Stimulated activated CD4-positive, alpha-beta T cell treated with anti-CD3 and anti-CD28 coated beads, Interleukin-4, amount 100 ng/mL, for 1 hour (primary cell): ENCODE measurements around the gene PTOV1.
"Not testable (repeated sequence)": the region's sequence is repeated elsewhere in the genome, so short reads cannot be mapped to it uniquely, and the experiment has no call there.

Experiments used
- DNase-seq: peaks from one replicate; pipeline ENCODE4 v3.0.0-alpha.2; 2020

PTOV1 gene

DNA sequence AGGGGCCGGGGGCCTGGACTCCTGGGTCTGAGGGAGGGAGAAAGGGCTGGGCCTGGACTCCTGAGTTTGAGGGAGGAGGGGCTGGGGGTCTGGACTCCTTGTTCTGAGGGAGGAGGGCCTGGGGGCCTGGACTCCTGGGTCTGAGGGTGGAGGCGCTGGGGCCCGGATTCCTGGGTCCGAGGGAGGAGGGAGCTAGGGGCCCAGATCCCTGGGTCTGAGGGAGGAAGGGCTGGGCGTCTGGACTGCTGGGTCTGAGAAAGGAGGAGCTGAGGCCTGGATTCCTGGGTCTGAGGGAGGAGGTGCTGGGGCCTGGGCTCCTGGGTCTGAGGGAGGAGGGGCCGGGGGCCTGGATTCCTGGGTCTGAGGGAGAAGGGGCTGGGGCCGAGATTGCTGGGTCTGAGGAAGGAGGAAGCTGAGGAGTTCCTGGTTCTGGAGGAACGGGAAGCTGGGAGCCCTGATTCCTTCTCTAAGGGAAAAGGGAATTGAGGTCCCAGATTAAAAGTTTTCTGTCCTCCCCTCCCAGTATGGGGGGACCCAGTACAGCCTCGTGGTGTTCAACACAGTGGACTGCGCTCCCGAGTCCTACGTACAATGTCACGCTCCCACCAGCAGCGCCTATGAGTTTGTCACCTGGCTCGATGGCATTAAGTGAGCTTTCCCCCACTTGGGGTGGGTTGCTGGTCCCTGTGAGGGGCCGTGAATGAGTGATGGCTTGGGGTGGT, 32.1 kb upstream of the PTOV1 start:
- DNase-seq, result no peak

DNA sequence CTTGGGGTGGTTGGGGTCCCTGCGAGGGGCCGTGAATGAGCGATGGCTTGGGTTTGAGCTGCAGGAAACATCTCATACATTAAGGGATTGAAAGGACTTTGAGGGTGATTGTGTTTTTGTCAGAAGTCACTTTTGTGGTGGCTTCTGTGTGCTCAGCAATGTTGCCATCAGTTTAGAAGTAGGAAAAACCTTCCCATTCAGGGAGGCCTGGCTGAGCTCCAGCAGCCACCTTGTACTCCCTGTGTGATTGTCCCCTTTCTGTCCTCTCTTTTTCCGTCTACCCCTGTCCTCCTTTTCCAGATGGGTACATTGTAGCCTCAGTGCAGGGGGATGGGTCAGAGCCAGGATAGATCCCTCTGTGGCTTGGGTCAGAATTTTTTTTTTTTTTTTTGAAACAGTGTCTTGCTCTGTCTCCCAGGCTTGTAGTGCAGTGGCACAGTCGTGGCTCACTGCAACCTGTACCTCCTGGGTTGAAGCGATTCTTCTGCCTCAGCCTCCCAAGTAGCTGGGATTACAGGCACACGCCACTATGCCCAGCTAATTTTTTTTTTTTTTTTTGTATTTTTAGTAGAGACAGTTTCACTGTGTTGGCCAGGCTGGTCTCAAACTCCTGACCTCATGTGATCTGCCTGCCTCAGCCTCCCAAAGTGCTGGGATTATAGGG, 31.4 kb upstream of the PTOV1 start:
- DNase-seq, result not testable (repeated sequence)

DNA sequence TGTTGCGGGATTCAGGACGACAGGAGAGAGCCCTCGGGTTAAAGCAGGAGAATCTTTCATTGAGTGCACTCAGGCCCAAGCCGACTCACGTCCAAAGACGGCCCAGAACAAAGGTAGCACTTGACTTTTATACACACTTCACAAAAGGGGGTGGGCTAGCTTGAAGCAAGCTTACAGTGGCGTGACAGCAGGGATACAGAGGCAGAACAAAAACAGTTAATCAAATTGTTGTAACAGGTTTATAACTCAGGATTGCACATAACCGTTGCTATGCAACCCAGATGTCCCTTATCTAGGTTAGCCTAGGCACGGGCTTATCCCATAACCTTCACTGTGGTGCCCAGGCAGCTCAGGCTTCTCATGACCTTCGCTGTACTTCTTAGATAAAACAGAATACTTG, 30.8 kb upstream of the PTOV1 start:
- no peak for DNase-seq

GRCh38 chr19:49823472-49823871, 27.5 kb upstream of the PTOV1 start:
- DNase-seq, result no peak

DNA sequence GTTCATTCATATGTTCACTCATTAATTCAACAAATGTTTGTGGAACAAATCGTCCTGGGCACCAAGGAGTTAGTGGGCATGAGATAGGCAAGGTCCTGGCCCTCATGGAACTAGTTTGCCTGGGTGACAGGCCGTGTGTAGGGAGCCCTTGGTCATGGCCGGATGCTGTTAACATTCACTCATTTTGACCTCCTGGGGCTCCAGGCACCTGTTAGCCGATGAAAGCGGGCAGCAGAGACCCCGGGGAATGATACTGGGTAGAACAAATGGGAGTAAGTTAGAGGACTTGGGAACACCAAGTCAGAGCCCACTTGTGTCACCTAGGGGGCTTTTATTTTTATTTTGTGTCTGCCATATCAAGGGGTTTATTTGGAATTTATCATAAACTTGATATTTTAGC, 26.3 kb upstream of the PTOV1 start:
- no peak for DNase-seq

- no peak for DNase-seq
Measured at GRCh38 chr19:49827034-49827433, 23.9 kb upstream of the PTOV1 start.

GRCh38 chr19:49829200-49829599, 21.8 kb upstream of the PTOV1 start:
- DNase-seq, result no peak

- DNase-seq, result no peak
Measured at GRCh38 chr19:49829721-49830120, 21.2 kb upstream of the PTOV1 start.

- DNase-seq, result no peak
Measured at GRCh38 chr19:49830766-49831165, 20.2 kb upstream of the PTOV1 start.

DNA sequence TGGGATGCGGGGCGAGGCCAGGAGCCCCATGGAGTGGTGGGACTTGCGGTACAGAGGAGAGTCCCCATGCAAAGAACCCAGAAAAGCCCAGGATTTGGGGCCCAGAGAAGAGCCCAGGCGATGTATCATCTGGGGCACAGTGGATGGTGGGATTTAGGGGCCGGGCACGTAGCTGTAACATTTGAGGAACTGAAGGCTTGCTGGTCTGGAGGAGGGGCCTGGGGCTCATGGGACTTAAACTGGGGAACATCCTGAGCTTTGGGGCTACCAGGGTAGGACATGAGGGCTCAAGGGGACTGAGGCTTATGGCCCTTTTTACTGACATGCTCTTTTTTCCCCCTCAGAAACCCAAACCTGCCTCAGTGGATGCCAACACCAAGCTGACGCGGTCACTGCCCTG, 19.4 kb upstream of the PTOV1 start:
- no peak for DNase-seq

DNA sequence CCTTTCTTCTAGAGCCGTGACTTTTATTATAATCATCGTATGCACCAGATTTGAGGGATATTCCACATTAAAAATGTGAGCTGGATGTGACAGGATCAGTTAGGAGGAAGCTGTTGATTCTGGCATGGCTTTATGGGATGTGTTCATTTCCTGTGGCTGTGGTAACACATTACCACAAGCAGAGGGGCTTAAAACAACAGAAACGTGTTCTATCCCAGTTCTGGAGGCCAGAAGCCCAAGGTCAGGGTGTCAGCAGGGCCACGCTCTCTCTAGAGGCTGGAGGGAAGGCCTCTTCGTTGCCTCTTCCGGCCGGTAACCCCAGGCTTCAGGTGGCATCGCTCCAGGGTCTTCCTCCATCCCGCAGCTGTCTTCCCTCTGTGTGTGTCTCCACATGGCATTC, 18.4 kb upstream of the PTOV1 start:
- no peak for DNase-seq

- DNase-seq, result no peak
Measured at GRCh38 chr19:49833599-49833998, 17.4 kb upstream of the PTOV1 start.

GRCh38 chr19:49835562-49835961, 15.4 kb upstream of the PTOV1 start:
- no peak for DNase-seq

DNA sequence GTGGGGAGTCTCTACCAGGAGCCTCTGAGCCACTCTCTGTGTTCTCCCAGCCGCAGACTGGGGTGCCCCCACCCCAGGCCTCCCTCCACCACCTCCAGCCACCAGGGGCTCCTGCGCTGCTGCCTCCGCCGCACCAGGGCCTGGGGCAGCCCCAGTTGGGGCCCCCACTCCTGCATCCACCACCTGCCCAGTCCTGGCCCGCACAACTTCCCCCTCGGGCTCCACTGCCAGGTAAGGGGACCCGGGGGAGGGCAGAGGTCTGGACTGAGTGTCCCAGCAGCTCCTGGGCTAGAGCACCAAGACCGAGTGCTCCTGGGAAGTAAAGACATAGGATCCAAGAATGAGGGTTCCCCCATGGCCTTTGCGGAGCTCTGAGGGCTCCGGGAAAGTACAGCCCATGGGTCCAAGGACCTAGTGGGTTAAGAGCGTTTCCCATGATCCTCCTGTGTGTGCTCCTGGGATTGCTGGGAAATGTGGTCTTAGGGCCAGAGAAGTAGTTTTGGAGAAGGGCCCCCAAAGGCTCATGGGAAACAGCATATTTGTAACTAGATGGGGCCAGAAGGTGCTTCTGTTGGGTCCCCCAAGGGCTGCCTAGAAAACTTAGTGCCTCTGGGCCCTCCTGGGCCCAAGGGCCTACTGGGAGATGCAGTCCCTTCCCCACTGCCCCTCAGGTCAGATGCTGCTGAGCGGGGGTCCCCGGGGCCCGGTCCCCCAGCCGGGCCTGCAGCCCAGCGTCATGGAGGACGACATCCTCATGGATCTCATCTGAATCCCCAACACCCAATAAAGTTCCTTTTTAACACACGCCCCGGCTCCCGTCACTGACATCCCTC, 14.6 kb upstream of the PTOV1 start:
- DNase-seq, result no peak

- DNase-seq, result no peak
Measured at GRCh38 chr19:49837009-49837310, 14.0 kb upstream of the PTOV1 start.

DNA sequence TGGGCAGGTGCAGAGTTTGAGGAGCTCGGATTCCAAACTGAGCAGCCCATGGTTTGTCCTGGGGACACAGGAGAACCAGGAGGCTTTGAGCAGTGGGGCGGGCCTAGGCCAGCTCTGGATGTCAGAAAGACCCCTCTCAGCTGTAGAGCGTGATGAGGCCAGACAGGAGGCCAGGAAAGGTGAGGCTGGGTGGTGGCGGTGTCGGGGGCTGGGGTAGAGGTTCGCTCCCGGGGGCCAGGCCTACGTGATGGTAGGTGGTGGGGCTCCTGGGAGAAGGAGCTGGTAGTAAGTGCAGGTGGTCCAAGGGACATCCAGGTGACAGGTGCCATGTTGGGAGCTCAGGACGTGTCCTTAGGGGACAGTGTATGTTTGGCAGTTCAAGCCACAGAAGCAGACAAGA, 13.5 kb upstream of the PTOV1 start:
- no peak for DNase-seq

GRCh38 chr19:49838885-49839588, 11.9 kb upstream of the PTOV1 start:
- no peak for DNase-seq

- no peak for DNase-seq
Measured at GRCh38 chr19:49839713-49840112, 11.2 kb upstream of the PTOV1 start.

GRCh38 chr19:49840321-49840720, 10.6 kb upstream of the PTOV1 start:
- DNase-seq, result no peak

DNA sequence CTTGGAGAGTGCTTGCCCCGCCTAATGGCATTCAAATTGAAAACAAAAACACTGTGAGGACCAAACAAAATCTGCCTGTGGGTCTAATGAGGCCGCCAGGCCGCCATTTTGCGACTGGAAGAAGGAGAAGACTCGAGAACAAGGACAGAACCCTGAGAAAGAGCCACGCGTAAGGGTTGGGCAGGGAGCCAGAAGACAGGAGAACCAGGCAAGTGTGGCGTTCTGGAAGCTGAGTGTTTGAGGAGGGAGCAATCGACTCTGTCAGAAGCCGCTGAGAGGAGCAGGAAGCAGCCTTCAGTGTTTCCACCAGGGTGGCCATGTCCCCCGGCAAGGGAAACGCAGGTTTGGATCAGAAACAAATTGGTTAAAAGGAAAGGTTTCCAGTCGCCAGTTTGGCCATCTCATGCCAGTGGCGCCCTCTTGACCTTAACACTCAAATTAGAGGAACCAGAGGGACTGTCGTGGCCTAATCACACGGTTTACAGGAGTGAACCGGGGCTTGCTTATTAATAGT, 10.2 kb upstream of the PTOV1 start:
- DNase-seq, result no peak

DNA sequence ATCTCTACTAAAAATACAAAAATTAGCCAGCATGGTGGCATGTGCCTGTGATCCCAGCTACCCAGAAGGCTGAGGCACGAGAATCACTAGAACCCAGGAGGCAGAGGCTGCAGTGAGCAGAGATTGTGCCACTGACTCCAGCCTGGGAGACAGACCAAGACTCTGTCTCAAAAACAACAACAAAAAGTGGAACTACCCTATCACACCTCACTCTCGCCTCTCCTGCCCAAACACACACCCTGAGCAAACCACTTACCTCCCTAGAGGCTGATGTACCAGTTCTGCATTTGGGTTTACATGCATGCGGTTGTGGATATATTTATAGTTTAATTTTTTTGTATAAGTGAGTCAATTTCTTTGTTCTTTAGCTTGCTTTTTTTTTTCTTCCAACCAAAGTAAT, 7.7 kb upstream of the PTOV1 start:
- DNase-seq, result no peak

- no peak for DNase-seq
Measured at GRCh38 chr19:49844138-49845095, 6.5 kb upstream of the PTOV1 start.
